GM06990 (cell line): Measurements from ENCODE around the gene MDM4.
A peak's percentile ranks its signal among the peaks of the same experiment; 100 is the strongest.

Experiments used
- DNase-seq: peaks from one replicate; pipeline ENCODE4 v3.0.0-alpha.2; 2011; ENCODE audit not compliant: insufficient read length; ENCODE audit errors: extremely low read depth
- H3K27me3 ChIP-seq: replicated peaks from 2 replicates; pipeline ENCODE4 v1.6.0; 2011; ENCODE audit warnings: low read length; ENCODE audit not compliant: control insufficient read depth, insufficient read depth
- H3K36me3 ChIP-seq: 2 replicates; pipeline ENCODE4 v1.5.1; 2011; ENCODE audit warnings: low read length; ENCODE audit not compliant: control insufficient read depth, insufficient read depth
- H3K4me3 ChIP-seq: replicated peaks from 2 replicates; pipeline ENCODE4 v1.5.1; 2011; ENCODE audit warnings: low read depth, mild to moderate bottlenecking, control low read depth, low read length
- CTCF ChIP-seq: IDR thresholded peaks from 2 replicates; pipeline ENCODE4 v1.5.1; 2011; ENCODE audit warnings: low read length, control low read depth, mild to moderate bottlenecking, inconsistent platforms; ENCODE audit not compliant: insufficient read depth, poor library complexity, severe bottlenecking

The MDM4 gene

GRCh38 chr1:204529371-204529895, 13.2 kb downstream of the MDM4 start:
- no peak for DNase-seq
- H3K27me3 ChIP-seq, result no peaks in the 10 kb centered on the region
- H3K36me3 ChIP-seq, result peaks cover 15% of the 10 kb centered on the region
- peak; percentile 14 for TF ChIP-seq CTCF
- no peak overlapping the region for H3K4me3 ChIP-seq

- no peak overlapping the region for H3K4me3 ChIP-seq
- DNase-seq, result peak; percentile 71
- H3K36me3 ChIP-seq, result peaks cover 15% of the 10 kb centered on the region
Observed at GRCh38 chr1:204530932-204531331, 14.7 kb downstream of the MDM4 start.

GRCh38 chr1:204532832-204533231, 16.6 kb downstream of the MDM4 start:
- Histone ChIP-seq H3K4me3 (no peak overlapping the region), H3K27me3 (no peaks in the 10 kb centered on the region), H3K36me3 (peaks cover 12% of the 10 kb centered on the region)
- no peak for TF ChIP-seq CTCF
- DNase-seq, result no peak

More at GRCh38 chr1:204530932-204531331, 14.7 kb downstream of the MDM4 start:
- no peak for TF ChIP-seq CTCF
- no peaks in the 10 kb centered on the region for H3K27me3 ChIP-seq

- no peak for DNase-seq
- Histone ChIP-seq H3K36me3 (peaks cover 17% of the 10 kb centered on the region), H3K4me3 (no peak overlapping the region), H3K27me3 (no peaks in the 10 kb centered on the region)
- no peak for TF ChIP-seq CTCF
Observed at GRCh38 chr1:204541626-204542025, 25.4 kb downstream of the MDM4 start.

GRCh38 chr1:204544321-204544720, 28.1 kb downstream of the MDM4 start:
- no peak for TF ChIP-seq CTCF
- no peak for DNase-seq
- Histone ChIP-seq H3K36me3 (peaks cover 17% of the 10 kb centered on the region), H3K4me3 (no peak overlapping the region), H3K27me3 (no peaks in the 10 kb centered on the region)

- no peak for DNase-seq
- TF ChIP-seq CTCF, result no peak
- no peaks in the 10 kb centered on the region for H3K27me3 ChIP-seq
- no peak overlapping the region for H3K4me3 ChIP-seq
- peaks cover 19% of the 10 kb centered on the region for H3K36me3 ChIP-seq
Observed at GRCh38 chr1:204545202-204545601, 29.0 kb downstream of the MDM4 start.
